Keratinocyte (primary cell): ENCODE results near the gene RBFOX2. TPM values are rescaled to one million over a fixed set of nuclear protein-coding genes. Genes with fewer than 3 reads are reported as not detected.

Experiments
- DNase-seq: peaks from one replicate; pipeline ENCODE4 v3.0.0-alpha.2; 2011; ENCODE audit warnings: low read depth, missing footprints, low spot score
- FAIRE-seq: peaks from 2 replicates; lab custom pipeline; 2011; peaks lifted over from hg19 to GRCh38; lab: Jason Lieb, UNC
- H2AFZ ChIP-seq: 2 replicates; pipeline ENCODE4 v1.6.0; 2012; ENCODE audit warnings: low read length, control low read depth, inconsistent platforms; ENCODE audit not compliant: control insufficient read depth
- H3K27ac ChIP-seq: 2 replicates; pipeline ENCODE4 v1.5.1; 2011; ENCODE audit warnings: low read length; ENCODE audit not compliant: control insufficient read depth, insufficient read depth
- H3K27me3 ChIP-seq: 3 replicates; pipeline ENCODE4 v1.6.0; 2011; ENCODE audit warnings: low read length; ENCODE audit not compliant: control insufficient read depth, insufficient read depth; ENCODE audit errors: extremely low read depth
- H3K36me3 ChIP-seq, 2 experiments: 2 replicates in 1 of 2; 3 replicates in 1 of 2; pipeline ENCODE4 v1.5.1; 2011; ENCODE audit warnings: low read length in 2 of 2, mild to moderate bottlenecking in 1 of 2; ENCODE audit not compliant: control insufficient read depth in 2 of 2, insufficient read depth in 2 of 2; ENCODE audit errors: extremely low read depth in 1 of 2
- H3K4me1 ChIP-seq: 3 replicates; pipeline ENCODE4 v1.5.1; 2011; ENCODE audit warnings: low read length; ENCODE audit not compliant: control insufficient read depth, insufficient read depth; ENCODE audit errors: extremely low read depth
- H3K4me2 ChIP-seq: 3 replicates; pipeline ENCODE4 v1.6.0; 2011; ENCODE audit warnings: low read depth, low read length; ENCODE audit not compliant: control insufficient read depth, insufficient read depth; ENCODE audit errors: extremely low read depth
- H3K4me3 ChIP-seq, 3 experiments: fragments of 200-600 bp in 1 of 3; sonication (generic) in 1 of 3; 2 replicates in 2 of 3; 3 replicates in 1 of 3; pipeline ENCODE4 v1.5.1; 2011 to 2016; ENCODE audit warnings: low read length in 3 of 3, mild to moderate bottlenecking in 3 of 3, control low read depth in 2 of 3, inconsistent platforms in 1 of 3, low read depth in 1 of 3, mixed read lengths in 1 of 3, mixed run types in 1 of 3, moderate library complexity in 1 of 3; ENCODE audit not compliant: control insufficient read depth in 2 of 3, insufficient read depth in 2 of 3; ENCODE audit errors: extremely low read depth in 1 of 3
- H3K79me2 ChIP-seq: 2 replicates; pipeline ENCODE4 v1.6.0; 2012; ENCODE audit warnings: low read length; ENCODE audit not compliant: control insufficient read depth, insufficient read depth
- H3K9ac ChIP-seq: 3 replicates; pipeline ENCODE4 v1.6.0; 2011; ENCODE audit warnings: low read length; ENCODE audit not compliant: control insufficient read depth, insufficient read depth; ENCODE audit errors: extremely low read depth
- H3K9me1 ChIP-seq: 3 replicates; pipeline ENCODE4 v1.6.0; 2011; ENCODE audit warnings: low read length; ENCODE audit not compliant: control insufficient read depth, insufficient read depth; ENCODE audit errors: extremely low read depth
- H3K9me3 ChIP-seq: 2 replicates; pipeline ENCODE4 v1.5.1; 2012; ENCODE audit warnings: low read depth, low read length; ENCODE audit not compliant: control insufficient read depth
- H4K20me1 ChIP-seq: 3 replicates; pipeline ENCODE4 v1.6.0; 2011; ENCODE audit warnings: low read length; ENCODE audit not compliant: control insufficient read depth, insufficient read depth; ENCODE audit errors: extremely low read depth
- EZH2 ChIP-seq: IDR thresholded peaks from one replicate; pipeline ENCODE4 v1.6.1; 2012; ENCODE audit warnings: inconsistent platforms, mild to moderate bottlenecking, low read length, moderate library complexity
- dilution Hi-C: fragments of 300-500 bp; cut with MboI; formaldehyde crosslinking; loops from one replicate; pipeline ENCODE4 v1.7.0; 2020; ENCODE audit warnings: low sequenced_read_pairs; ENCODE audit not compliant: extremely low pct_ligation_motif_present
- polyA plus RNA-seq, 5 experiments: library from polyadenylated mRNA; depleted of rRNA in 3 of 5; stranded (reverse) in 3 of 5; stranded (forward) in 1 of 5; unstranded in 1 of 5; fragments of >200 nt; gene quantifications; 1 replicate in 1 of 5; 2 replicates in 3 of 5; 3 replicates in 1 of 5; pipeline versions ENCODE4 v1.2.1 to v1.2.3, GENCODE V29; 2011 to 2012; ENCODE audit warnings: missing spikeins in 2 of 5, low read depth in 1 of 5, low replicate concordance in 1 of 5
- TF ChIP-seq, protein P1 (sequence below), 3 experiments: IDR thresholded peaks in 1 of 3; conservative IDR thresholded peaks in 1 of 3; optimal IDR thresholded peaks in 1 of 3; 2 replicates in 2 of 3; 3 replicates in 1 of 3; pipeline versions ENCODE3 to v1.5.1; 2011; ENCODE audit warnings: low read length in 3 of 3, mild to moderate bottlenecking in 3 of 3, moderate library complexity in 2 of 3, control low read depth in 1 of 3, inconsistent platforms in 1 of 3; ENCODE audit not compliant: insufficient read depth in 2 of 3; ENCODE audit errors: extremely low read depth in 1 of 3

The RBFOX2 gene
- polyA plus RNA-seq, 1 donor (not counting 4 experiments of a cell fraction or from before 2014, with no cell fraction given) = 118 TPM

- H3K27me3 ChIP-seq = no peaks in the 10 kb centered on the region
- H3K4me1 ChIP-seq = peaks cover 16% of the 10 kb centered on the region
- peak overlapping the region; percentile 82 to 91 (median 87) for H3K4me3 ChIP-seq
- TF ChIP-seq, protein P1, sequence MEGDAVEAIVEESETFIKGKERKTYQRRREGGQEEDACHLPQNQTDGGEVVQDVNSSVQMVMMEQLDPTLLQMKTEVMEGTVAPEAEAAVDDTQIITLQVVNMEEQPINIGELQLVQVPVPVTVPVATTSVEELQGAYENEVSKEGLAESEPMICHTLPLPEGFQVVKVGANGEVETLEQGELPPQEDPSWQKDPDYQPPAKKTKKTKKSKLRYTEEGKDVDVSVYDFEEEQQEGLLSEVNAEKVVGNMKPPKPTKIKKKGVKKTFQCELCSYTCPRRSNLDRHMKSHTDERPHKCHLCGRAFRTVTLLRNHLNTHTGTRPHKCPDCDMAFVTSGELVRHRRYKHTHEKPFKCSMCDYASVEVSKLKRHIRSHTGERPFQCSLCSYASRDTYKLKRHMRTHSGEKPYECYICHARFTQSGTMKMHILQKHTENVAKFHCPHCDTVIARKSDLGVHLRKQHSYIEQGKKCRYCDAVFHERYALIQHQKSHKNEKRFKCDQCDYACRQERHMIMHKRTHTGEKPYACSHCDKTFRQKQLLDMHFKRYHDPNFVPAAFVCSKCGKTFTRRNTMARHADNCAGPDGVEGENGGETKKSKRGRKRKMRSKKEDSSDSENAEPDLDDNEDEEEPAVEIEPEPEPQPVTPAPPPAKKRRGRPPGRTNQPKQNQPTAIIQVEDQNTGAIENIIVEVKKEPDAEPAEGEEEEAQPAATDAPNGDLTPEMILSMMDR (optimal IDR thresholded peaks at IDR 0.05 in 1 of 3, IDR thresholded peaks at IDR 0.05 in 1 of 3, conservative IDR thresholded peaks at IDR 0.05 in 1 of 3; ENCODE audit: extremely low read depth in 1 of 3, insufficient read depth in 2 of 3, low read length in 3 of 3) = no peak
- TF ChIP-seq EZH2 = no peak
- peaks cover 1 to 2% of the 10 kb centered on the region in 2 experiments for H3K36me3 ChIP-seq
- H3K9me1 ChIP-seq = no peaks in the 10 kb centered on the region
- no peak for DNase-seq
- H3K4me2 ChIP-seq = peak overlapping the region; percentile 99
- H3K9ac ChIP-seq = no peak overlapping the region
- H3K27ac ChIP-seq = peak overlapping the region; percentile 41
- no peaks in the 10 kb centered on the region for H4K20me1 ChIP-seq
- FAIRE-seq = peak; percentile 81
- no peak overlapping the region for H2AFZ ChIP-seq
- dilution Hi-C loops = no loop called here
- no peaks in the 10 kb centered on the region for H3K9me3 ChIP-seq
- H3K79me2 ChIP-seq = peaks cover 62% of the 10 kb centered on the region
Measured at GRCh38 chr22:36026741-36027140, 1.9 kb downstream of the RBFOX2 start.

GRCh38 chr22:36022697-36023096, 5.9 kb downstream of the RBFOX2 start:
- H3K4me1 ChIP-seq = peaks cover 10% of the 10 kb centered on the region

More at GRCh38 chr22:36022697-36023096, 5.9 kb downstream of the RBFOX2 start:
- no peak overlapping the region for H3K4me3 ChIP-seq
- no peak overlapping the region for H2AFZ ChIP-seq
- H3K9ac ChIP-seq = no peak overlapping the region
- H4K20me1 ChIP-seq = no peaks in the 10 kb centered on the region
- FAIRE-seq (no peak), DNase-seq (no peak)
- H3K9me1 ChIP-seq = no peaks in the 10 kb centered on the region
- H3K79me2 ChIP-seq = peaks cover 85% of the 10 kb centered on the region
- dilution Hi-C loops = no loop called here
- H3K9me3 ChIP-seq = no peaks in the 10 kb centered on the region
- H3K27me3 ChIP-seq = no peaks in the 10 kb centered on the region
- TF ChIP-seq, protein P1 (optimal IDR thresholded peaks at IDR 0.05 in 1 of 3, IDR thresholded peaks at IDR 0.05 in 1 of 3, conservative IDR thresholded peaks at IDR 0.05 in 1 of 3; ENCODE audit: extremely low read depth in 1 of 3, insufficient read depth in 2 of 3, low read length in 3 of 3) = no peak
- TF ChIP-seq EZH2 = no peak
- H3K4me2 ChIP-seq = no peak overlapping the region
- peaks cover 3 to 8% of the 10 kb centered on the region in 2 experiments for H3K36me3 ChIP-seq
- no peak overlapping the region for H3K27ac ChIP-seq
